Peyer's patch (tissue), 4 donors: ENCODE data around the gene ZNF444. TPM values are rescaled to one million over a fixed set of nuclear protein-coding genes. Genes with fewer than 3 reads are reported as not detected.

Experiments used
- DNase-seq, 3 donors: peaks; one replicate each; pipeline ENCODE4 v3.0.0-alpha.2; 2017 to 2019
- H3K27ac ChIP-seq, 4 donors: fragments of 200-600 bp; sonication (generic); one replicate each; pipeline ENCODE4 v1.5.1; 2016 to 2019
- H3K27me3 ChIP-seq, 2 donors: fragments of 200-600 bp; sonication (generic); one replicate each; pipeline ENCODE4 v1.5.1; 2019
- H3K36me3 ChIP-seq, 3 donors: fragments of 200-600 bp; sonication (generic); one replicate each; pipeline ENCODE4 v1.5.1; 2016 to 2019
- H3K4me1 ChIP-seq, 4 donors: fragments of 200-600 bp; sonication (generic); one replicate each; pipeline ENCODE4 v1.5.1; 2016 to 2019
- H3K4me3 ChIP-seq, 4 donors: fragments of 200-600 bp; sonication (generic); 1 replicate in 3 of 4; 2 replicates in 1 of 4; pipeline ENCODE4 v1.5.1; 2016 to 2019; ENCODE audit warnings: mild to moderate bottlenecking in 1 of 4
- H3K9me3 ChIP-seq, 4 donors: fragments of 200-600 bp; sonication (generic); one replicate each; pipeline ENCODE4 v1.5.1; 2016 to 2019; ENCODE audit warnings: mild to moderate bottlenecking in 1 of 4
- CTCF ChIP-seq, 6 experiments: fragments of 450-650 bp in 4 of 6; fragments of 200-600 bp in 2 of 6; sonication (generic) in 1 of 6; IDR thresholded peaks; one replicate each; pipeline ENCODE4 v1.5.1; 2017 to 2019; ENCODE audit warnings: antibody characterized with exemption in 6 of 6, mild to moderate bottlenecking in 3 of 6, moderate library complexity in 1 of 6
- POLR2A ChIP-seq, 2 donors: fragments of 450-650 bp; IDR thresholded peaks; one replicate each; pipeline ENCODE4 v1.5.1; 2017; ENCODE audit warnings: antibody characterized with exemption in 2 of 2, mild to moderate bottlenecking in 2 of 2, moderate library complexity in 2 of 2
- total RNA-seq, 4 donors: library from RNA; depleted of rRNA; stranded (reverse); fragments of >200 nt; gene quantifications; one replicate each; pipeline ENCODE4 v1.1.0, GENCODE V29; 2016

ZNF444 gene
- total RNA-seq, 4 donors from 2014 or later: 22.1 to 49.9 (median 33.2) TPM

- Histone ChIP-seq H3K9me3 (no peaks in the 10 kb centered on the region), H3K27me3 (no peaks in the 10 kb centered on the region), H3K4me3 (no peak overlapping the region), H3K36me3 (no peaks in the 10 kb centered on the region), H3K27ac (no peak overlapping the region), H3K4me1 (peaks cover 0 to 8% (median 0%) of the 10 kb centered on the region in 4 donors)
- DNase-seq: no peak
- no peak for TF ChIP-seq CTCF (IDR thresholded peaks at IDR 0.05)
- TF ChIP-seq POLR2A (IDR thresholded peaks at IDR 0.05): no peak
Observed at GRCh38 chr19:56126983-56127780, 13.9 kb upstream of the ZNF444 start.

GRCh38 chr19:56130006-56130405, 11.1 kb upstream of the ZNF444 start:
- no peak for DNase-seq
- Histone ChIP-seq H3K27me3 (no peaks in the 10 kb centered on the region), H3K9me3 (no peaks in the 10 kb centered on the region), H3K4me1 (peaks cover 0 to 8% (median 0%) of the 10 kb centered on the region in 4 donors), H3K36me3 (no peaks in the 10 kb centered on the region), H3K27ac (no peak overlapping the region), H3K4me3 (no peak overlapping the region)
- TF ChIP-seq CTCF (IDR thresholded peaks at IDR 0.05) (no peak), POLR2A (IDR thresholded peaks at IDR 0.05) (no peak)

- H3K27ac ChIP-seq: no peak overlapping the region
- no peaks in the 10 kb centered on the region for H3K36me3 ChIP-seq
- no peak overlapping the region for H3K4me3 ChIP-seq
- DNase-seq: no peak
- no peak for TF ChIP-seq CTCF (IDR thresholded peaks at IDR 0.05)
- TF ChIP-seq POLR2A (IDR thresholded peaks at IDR 0.05): no peak
- H3K27me3 ChIP-seq: no peaks in the 10 kb centered on the region
- H3K9me3 ChIP-seq: no peaks in the 10 kb centered on the region
- H3K4me1 ChIP-seq: no peaks in the 10 kb centered on the region
Observed at GRCh38 chr19:56131651-56132050, 9.4 kb upstream of the ZNF444 start.

- TF ChIP-seq CTCF (IDR thresholded peaks at IDR 0.05): no peak
- TF ChIP-seq POLR2A (IDR thresholded peaks at IDR 0.05): no peak
- H3K27ac ChIP-seq: peak overlapping the region in 1 of 4 donors; percentile 39
- no peaks in the 10 kb centered on the region for H3K9me3 ChIP-seq
- no peaks in the 10 kb centered on the region for H3K4me1 ChIP-seq
- no peaks in the 10 kb centered on the region for H3K27me3 ChIP-seq
- no peak for DNase-seq
- no peaks in the 10 kb centered on the region for H3K36me3 ChIP-seq
- H3K4me3 ChIP-seq: no peak overlapping the region
Observed at GRCh38 chr19:56132316-56132822, 8.7 kb upstream of the ZNF444 start.

- Histone ChIP-seq H3K4me3 (no peak overlapping the region), H3K27me3 (no peaks in the 10 kb centered on the region), H3K27ac (no peak overlapping the region), H3K4me1 (no peaks in the 10 kb centered on the region), H3K36me3 (no peaks in the 10 kb centered on the region), H3K9me3 (no peaks in the 10 kb centered on the region)
- TF ChIP-seq POLR2A (IDR thresholded peaks at IDR 0.05) (no peak), CTCF (IDR thresholded peaks at IDR 0.05) (no peak)
- peak in 1 of 3 donors; percentile 58 for DNase-seq
Observed at GRCh38 chr19:56133858-56134653, 7.0 kb upstream of the ZNF444 start.
